NOMO-1 treated with dmso at 0.1 percent for 144 hours (cell line): ENCODE results near the gene CCNY.
"Not testable (repeated sequence)": the region's sequence is repeated elsewhere in the genome, so short reads cannot be mapped to it uniquely, and the experiment has no call there.

Source experiments
- DNase-seq: peaks from one replicate; lab custom pipeline; 2025; ENCODE audit not compliant: unreplicated experiment; lab: John Stamatoyannopoulos, UW

The CCNY gene

DNA sequence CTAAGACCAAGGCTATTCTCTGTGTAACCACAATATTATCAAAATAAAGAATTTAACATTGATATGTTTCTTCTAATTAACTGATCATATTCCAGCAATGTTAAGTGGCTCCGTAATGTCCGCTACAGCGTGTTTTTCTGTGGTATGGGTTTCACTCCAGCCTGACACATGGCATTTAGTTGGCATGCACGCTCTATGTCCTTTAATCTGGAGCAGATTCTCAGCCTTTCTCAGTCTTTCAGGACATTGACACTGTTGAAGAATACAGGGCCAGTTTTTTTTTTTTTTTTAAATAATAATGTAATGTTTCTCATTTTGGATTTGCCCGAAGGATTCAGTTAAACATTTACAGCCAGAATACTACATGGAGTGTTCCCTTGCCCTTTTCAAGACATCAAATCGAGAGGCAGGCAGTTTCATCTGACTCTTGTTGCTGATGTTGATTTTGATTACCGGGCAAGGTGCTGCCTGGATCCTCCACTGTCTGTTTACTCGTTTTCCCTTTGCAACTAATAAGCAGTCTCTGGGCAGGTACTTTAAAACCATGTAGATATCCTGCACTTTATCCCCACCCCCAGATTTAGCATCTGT is 171.3 kb downstream of the CCNY start:
- DNase-seq: no peak

DNA sequence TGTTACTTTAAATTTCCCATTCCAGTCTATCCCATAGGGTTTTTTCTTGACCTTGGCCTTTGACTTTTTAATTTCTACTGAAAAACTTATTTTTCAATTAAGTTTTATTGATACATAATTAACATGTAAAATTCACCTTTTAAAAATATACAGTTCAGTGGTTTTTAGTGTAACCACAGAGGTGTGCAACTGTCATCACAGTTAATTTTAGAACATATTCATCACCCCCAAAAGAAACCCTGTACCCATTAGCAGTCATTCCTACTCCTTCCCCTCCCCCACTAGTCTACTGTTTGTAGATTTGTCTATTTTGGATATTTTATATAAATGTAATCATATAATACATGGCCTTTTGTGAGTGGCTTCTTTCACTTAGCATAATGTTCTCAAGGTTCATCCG is 172.3 kb downstream of the CCNY start:
- no peak for DNase-seq

DNA sequence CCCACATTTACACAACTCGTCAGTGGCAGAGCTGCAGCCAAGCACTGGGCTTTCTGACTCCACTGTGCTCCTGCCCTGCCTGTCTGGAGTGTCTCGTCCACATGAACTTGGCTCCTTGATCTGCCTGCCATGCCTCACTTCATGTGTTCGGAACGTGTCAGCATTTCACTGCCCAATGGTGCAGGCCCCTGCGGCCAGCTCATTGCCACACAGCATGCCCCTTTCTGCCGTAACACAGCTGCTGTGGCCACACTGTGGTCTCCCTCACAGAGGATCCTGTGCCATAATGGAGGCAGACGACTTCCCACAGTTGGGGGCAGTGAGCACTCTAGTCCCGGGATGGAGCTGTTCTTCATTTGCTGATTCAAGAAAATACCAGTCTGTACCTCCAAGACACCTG is 174.6 kb downstream of the CCNY start:
- DNase-seq: no peak

DNA sequence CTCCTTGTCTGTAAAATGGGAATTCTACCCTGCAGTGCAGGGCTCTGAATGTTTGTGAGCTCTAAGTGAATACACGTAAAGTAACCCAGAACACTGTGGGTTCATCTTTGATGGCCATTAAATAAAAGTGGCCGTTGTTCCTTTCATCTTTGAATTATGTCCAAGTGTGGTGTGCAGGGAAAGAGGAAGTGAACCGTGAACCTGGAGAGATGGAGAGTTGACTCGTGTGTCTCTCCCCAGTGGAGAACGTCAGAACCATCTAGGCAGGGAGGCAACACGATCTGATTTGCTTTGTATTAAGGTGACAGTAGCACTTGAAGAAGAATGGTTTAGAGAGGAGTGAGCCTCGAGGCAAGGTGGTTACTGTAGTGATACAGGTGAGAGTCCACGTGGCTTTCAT is 175.3 kb downstream of the CCNY start:
- DNase-seq: no peak

DNA sequence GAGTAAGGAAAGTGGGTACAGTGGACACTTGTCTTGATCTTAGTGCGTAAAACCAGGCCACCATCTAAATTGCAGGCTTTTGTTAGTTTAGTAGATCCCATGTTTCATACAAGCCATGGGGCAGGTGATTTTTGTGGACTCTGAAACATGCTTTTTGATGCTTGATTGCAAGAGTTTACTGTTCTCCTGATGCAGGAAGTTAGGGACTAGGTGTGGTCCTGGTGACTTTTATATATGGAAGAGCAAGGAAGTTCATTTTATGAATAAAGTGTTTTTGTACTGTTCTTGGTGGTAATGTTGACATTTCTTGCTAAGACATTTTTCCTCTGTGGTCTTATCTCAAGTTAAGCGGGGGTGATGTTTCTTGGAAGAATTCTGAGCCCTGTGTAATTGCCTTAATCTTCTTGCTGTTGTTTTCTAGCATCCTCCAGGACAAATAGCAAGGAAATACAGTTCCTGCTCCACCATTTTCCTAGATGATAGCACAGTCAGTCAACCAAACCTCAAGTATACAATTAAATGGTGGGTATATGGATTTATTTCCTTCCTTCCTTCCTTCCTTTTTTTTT is 179.9 kb downstream of the CCNY start:
- DNase-seq: no peak

DNA sequence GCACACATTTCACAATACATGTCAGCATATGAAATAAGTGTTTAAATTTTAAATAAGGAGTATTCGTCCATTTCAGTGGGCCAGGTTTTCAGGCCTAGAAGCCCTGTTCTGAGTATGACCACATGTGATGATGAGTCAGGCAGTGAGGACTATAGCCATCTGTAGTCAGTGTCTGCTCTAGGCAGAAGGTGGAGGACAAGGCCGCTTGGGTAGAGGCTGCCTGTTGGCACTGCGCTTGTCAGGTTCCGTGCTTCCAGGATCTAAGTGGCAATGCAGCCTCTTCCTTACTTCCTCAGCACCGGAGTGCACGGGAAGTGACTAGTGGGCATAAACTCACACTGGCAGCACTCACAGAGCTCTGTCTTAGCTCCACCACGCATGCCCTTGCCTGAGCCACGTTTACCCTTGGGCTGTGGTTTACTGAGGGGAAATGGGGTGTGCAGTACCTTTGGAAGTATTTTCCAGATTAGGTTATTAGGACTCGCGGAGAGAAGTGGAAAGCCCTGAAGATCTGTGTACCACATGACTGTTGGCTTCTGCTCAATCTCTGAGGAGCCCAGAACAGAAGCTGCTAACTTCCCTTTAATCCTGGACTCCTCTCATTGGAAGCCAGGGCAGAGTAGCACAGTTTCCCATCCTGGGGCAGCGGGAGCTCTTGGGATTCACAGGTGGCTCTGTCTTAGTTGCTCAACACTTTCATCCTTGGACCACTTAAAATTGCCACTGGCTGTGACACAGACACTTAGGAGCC is 181.3 kb downstream of the CCNY start:
- DNase-seq: no peak

DNA sequence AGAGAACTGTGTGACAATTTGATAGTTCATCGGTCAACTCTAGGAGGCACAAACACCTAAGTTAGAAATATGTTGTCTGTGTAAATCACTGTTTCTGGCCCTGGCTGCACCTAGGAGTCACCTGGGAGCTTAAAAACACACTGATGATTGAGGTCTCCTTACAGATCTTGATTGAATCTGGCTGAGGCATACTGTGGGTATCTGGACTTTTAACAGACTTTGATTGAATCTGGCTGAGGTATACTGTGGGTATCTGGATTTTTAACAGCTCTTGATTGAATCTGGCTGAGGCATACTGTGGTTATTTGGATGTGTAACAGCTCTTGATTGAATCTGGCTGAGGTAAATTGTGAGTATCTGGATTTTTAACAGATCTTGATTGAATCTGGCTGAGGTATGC is 181.9 kb downstream of the CCNY start:
- DNase-seq: not testable (repeated sequence)

DNA sequence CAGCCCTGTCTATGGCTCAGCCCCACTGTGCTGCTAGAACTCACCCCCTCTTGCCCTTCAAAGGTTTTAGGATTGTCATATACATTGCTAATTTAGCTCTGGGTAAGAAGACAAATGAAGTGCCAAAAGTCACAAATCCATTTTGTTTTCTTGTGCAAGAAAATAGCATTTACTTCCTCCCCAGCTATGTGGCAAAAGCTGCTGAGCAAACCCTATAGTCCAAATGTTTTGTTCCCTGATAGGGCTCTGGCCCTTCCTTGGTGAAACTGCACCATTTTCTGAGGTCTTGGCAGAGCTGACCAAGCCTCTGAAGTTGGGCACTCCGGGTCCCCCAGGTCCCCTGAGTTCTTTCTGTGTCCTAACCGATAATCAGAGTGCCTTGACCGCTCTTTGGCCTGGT is 184.7 kb downstream of the CCNY start:
- no peak for DNase-seq

DNA sequence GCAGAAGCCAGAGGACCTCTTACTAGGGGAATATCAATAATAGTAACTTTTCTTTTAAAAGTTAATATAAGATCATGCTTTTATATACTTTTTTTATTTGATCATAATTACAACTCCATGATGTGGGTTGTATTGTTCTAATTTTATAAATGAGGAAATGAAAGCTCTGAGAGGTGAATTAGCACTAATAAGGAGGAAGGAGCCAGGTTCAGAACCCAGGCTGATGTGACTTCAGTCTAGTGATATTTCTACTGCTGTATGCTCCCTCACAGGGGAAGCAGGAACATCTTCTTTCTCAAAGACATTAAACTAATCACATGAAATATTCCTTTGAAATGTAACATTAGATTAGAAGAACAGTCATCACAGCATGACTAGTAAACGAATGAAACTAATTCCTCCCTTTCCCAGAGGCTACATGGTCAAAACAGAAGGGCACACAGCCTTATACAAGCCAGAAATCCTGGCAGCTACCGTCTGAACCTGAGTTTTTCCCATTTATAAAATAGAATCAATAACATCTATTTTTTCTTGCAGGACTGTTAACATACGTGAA is 187.4 kb downstream of the CCNY start:
- DNase-seq: no peak

DNA sequence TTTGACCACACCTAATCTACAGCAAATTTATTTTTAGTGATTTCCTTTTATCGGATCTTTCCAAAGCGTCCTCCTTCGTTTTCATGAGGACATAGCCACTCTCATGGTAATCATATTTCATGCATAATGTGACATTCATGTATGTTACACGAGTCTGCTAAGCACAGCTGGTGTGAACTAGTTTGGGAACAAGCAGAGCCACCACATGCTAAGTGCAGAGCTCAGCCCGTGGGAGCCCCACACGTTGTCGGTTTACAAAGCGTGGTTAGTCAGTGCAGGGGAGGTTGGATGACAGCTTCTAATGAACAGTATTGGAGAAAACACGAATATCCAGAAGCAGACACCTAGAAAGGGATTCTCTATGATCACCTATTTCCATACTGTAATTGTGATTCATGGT is 190.4 kb downstream of the CCNY start:
- DNase-seq: no peak

DNA sequence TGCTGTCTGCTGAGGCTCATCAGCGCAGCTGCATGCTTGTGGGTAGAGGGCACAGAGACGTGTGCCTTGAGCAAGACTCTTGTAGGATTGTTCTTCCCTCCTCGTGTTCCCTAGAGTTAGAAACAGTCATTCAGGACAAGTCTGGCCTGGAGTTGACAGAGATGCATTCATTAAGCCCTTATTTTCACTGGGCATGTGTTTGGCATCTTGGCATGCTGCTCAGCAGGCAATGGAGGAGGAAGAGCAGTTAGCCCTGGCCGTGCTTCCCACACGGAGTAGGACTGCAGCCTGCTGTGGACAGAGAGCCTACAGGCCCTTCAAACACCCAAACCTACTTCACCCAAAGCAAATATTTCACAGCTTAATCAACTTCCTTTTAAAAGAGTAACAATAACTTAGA is 195.8 kb downstream of the CCNY start:
- DNase-seq: no peak

DNA sequence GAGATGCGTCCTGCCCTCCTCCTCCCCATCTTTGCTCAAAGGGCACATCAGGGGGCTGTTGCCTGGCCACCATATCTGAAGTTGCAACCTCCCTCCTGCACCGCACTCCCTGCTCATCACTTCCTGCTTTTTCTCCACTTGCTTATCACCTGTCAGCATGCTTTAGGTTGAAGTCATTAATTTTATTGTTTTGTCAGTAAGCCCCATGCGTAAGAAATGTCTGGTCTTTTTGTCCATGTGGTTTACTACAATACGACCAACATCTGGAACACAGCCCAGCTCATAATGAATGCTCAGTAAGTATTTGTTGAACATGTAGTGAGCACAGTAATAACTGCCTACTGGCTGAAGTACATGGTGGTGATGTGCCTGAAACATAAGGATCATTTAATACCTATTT is 197.3 kb downstream of the CCNY start:
- DNase-seq: no peak

DNA sequence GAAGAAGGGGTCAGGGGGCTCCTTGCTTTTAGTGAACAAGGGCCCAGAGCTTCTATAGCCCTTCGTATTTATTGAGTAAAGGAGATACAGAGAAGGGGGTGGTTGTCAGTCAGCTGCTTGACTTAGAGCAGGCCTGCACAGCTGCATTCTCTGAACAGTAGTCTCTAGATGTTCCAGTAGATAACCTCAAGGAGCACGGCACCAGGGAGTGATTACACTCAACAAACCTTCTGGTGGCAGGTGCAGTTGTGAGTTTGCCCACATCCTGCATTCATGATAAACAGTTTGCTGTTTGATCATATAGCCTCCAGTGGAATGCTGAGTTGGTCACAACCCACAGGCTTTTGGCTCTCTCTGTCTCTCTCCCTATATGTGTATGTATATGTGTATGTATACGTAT is 198.8 kb downstream of the CCNY start:
- DNase-seq: no peak

DNA sequence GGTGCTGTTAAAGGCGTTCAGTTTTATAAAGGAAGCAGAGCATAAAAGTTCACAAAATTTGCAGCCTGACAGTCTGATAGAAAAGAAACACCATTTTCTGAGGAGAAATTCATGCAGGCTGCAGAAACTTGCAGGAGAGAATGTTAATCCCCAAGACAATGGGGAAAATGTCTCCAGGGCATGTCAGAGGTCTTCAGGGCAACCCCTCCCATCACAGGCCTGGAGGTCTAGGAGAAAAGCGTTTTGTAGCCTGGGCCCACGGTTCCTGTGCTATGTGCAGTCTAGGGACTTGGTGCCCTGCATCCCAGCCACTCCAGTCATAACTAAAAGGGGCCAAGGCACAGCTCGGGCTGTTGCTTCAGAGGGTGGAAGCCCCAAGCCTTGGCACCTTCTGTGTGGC is 200.5 kb downstream of the CCNY start:
- DNase-seq: no peak

DNA sequence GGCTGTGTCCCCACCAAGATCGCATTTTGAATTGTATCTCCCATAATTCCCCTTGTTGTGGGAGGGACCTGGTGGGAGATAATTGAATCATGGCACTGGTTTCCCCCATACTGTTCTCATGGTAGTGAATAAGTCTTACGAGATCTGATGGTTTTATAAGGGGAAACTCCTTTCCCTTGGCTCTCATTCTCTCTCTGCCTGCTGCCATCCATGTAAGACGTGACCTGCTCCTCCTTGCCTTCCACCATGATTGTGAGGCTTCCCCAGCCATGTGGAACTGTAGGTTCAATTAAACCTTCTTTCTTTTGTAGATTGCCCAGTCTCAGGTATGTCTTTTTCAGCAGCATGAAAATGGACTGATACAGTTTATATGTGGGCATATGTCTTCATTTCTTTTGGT is 201.6 kb downstream of the CCNY start:
- DNase-seq: not testable (repeated sequence)

DNA sequence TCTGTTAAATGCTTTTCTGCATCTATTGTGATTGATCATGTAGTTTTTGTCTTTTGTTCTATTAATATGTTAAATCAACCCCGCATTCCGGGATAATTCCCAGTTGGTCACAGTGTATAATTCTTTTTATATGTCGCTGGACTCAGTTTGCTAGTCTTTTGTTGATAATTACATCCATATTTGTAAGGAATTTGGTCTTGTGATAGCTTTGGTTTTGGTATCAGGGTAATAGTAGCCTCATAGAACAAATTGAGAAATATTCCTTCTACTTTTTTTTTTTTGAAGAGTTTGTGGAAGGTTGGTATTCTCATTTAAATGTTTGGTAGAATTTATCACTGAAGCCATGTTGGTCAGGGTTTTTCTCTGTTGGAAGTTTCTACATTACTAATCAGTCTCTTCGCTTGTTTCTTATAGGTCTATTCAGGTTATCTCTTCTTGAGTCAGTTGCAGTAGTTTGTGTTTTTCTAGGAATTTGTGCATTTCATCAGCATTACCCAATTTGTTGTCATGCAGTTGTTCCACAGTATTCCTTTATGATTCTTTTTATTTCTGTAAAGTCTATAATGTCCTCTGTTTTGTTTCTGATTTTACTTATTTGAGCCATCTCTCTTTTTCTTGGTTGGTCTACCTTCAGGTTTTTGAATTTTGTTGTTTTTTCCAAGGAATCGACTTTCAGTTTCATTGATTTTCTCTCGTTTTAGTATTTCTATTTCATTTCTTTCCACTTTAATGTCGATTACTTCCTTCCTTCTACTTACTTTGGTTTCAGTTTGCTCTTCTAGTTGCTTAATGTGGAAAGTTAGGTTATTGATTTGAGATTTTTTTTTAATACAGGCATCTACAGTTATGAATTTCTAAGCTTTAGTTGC is 204.2 kb downstream of the CCNY start:
- no peak for DNase-seq

DNA sequence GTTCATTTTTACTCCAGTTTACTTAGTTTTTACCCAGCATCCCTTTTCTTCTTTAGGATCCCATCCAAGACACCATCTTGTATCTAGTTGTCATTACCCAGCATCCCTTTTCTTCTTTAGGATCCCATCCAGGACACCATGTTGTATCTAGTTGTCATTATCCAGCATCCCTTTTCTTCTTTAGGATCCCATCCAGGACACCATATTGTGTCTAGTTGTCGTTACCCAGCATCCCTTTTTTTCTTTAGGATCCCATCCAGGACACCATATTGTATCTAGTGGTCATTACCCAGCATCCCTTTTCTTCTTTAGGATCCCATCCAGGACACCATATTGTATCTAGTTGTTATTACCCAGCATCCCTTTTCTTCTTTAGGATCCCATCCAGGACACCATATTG is 205.4 kb downstream of the CCNY start:
- no peak for DNase-seq

DNA sequence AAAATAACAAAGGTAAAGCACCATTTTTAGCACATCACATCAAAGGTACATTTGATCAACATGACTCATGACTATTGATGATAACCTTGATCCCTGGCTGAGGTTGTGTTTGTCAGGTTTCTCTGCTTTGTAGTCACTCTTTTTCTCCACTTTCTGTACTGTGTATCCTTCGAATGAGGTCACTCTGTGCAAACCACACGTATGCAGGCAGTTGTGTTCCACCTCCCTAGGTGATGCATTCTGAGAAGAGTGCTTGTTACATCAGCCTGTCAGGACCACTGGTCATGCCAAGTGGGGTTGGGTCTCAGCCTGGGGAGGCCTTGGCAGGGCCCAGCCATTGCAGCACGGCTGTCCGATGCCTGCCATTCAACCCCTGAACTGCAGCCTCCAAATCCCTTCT is 206.0 kb downstream of the CCNY start:
- no peak for DNase-seq

DNA sequence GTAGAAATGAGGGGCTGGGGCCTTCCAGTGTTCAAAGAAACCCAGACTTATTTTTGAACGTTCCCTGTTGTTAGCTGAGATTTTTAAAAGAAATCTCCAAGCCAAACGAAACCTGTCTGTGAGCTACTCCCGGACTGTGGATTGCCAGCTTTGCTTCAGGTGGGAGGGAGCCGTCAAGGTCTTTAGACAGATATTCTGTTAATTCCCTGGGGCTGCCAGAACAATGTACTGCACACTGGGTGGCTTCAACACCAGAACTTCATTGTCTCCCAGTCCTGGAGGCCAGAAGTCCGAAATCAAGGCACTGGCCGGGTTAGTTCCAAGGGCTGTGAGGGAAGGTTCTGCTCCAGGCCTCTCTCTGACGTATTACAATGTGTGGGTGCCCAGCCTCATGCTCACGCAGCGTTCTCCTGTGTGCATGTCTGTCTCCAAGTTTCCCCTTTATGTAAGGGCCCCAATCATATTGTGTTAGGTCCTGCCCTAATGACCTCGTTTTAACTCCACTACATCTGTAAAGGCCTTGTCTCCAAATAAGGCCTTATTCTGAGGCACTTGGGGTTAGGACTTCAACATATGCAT is 208.9 kb downstream of the CCNY start:
- DNase-seq: no peak

DNA sequence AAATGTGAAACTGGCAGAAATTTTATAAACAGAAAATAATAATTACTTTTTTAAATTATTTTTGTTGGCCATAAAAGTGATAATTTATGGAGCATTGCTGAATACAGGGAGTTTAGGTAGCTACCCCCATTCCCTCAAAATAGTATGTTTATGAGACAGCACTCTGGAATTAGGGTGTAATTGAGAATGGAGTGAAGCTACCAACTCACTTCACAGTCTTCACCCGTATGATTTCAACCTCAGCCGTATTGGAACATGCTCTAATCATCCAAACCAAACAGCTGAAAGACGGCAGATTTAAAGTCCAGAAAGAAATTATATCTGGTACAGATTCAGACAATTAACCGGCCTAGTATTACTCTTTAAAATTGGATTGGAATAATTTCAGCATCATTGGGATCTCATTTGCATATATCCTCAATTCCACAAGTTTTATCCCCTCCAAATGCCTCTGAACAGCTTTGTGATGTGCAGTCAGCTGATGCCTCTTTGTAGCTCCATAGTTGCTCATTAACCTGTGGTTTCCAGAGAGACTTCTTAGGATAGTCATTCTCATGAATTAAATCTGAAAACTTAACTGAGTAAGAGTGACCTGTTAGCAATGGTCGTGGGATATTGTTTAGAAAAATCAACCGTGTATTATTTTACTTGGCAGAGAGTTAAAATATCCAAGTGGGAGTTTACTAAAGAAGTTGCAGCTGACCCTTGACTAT is 209.7 kb downstream of the CCNY start:
- DNase-seq: no peak

DNA sequence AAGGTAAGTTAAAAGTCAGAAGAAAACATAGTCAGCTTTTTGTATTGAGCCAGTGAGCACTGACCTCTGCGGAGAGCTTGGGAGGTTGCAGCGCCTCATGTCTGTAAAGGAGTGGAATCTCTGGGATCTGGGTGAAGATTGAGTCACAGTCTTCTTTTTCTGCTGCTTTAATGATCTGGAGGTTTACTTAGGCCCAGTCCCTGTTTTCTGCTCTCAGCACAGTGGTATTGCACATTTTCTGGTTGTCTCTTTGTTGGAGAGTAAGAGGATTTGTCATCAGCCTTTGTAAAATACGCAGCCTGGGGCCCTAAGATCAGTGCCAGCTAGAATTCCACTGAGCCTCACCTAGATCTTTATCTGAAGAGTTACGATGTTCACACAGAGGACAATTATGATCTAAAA is 210.5 kb downstream of the CCNY start:
- DNase-seq: no peak
